Upper lobe of left lung (tissue), 4 donors: Measurements from ENCODE around the gene HSD17B4.

Experiments
- POLR2A ChIP-seq, 4 donors: fragments of 450-650 bp; IDR thresholded peaks; one replicate each; pipeline ENCODE4 v1.5.1; 2016 to 2017; ENCODE audit warnings: antibody characterized with exemption in 4 of 4, mild to moderate bottlenecking in 2 of 4
- POLR2AphosphoS5 ChIP-seq, 2 donors: sonication (generic); formaldehyde crosslinking; IDR thresholded peaks; one replicate each; pipeline ENCODE4 v1.5.1; 2017; ENCODE audit warnings: antibody characterized with exemption in 2 of 2
- TF ChIP-seq, protein P1 (sequence below), 6 experiments: fragments of 450-650 bp in 4 of 6; fragments of 200-600 bp in 2 of 6; sonication (generic) in 2 of 6; IDR thresholded peaks; one replicate each; pipeline ENCODE4 v1.5.1; 2016 to 2019; ENCODE audit warnings: antibody characterized with exemption in 6 of 6

DNA sequence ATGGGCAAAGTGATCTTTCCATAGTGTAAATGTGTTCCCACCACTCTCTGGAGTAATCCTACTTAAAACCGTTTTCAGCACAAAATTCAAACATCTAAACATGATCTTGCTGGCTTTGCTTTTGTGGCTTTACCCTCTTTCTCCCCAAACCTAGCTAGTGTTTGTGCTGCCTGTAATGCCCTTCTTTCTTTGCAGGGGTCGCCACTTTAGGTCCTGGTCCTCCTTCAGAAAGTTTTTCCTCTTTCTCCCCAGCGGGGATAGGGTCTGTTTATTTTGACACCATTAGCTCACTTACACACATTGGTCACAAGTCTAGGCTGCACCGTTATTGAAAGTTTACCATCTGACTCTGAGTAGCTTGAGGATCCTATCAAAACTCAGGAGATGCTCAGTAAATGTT is 736 bp upstream of the HSD17B4 start:
- TF ChIP-seq POLR2A (IDR thresholded peaks at IDR 0.05): no peak
- TF ChIP-seq, protein P1, sequence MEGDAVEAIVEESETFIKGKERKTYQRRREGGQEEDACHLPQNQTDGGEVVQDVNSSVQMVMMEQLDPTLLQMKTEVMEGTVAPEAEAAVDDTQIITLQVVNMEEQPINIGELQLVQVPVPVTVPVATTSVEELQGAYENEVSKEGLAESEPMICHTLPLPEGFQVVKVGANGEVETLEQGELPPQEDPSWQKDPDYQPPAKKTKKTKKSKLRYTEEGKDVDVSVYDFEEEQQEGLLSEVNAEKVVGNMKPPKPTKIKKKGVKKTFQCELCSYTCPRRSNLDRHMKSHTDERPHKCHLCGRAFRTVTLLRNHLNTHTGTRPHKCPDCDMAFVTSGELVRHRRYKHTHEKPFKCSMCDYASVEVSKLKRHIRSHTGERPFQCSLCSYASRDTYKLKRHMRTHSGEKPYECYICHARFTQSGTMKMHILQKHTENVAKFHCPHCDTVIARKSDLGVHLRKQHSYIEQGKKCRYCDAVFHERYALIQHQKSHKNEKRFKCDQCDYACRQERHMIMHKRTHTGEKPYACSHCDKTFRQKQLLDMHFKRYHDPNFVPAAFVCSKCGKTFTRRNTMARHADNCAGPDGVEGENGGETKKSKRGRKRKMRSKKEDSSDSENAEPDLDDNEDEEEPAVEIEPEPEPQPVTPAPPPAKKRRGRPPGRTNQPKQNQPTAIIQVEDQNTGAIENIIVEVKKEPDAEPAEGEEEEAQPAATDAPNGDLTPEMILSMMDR (IDR thresholded peaks at IDR 0.05): no peak
- no peak for TF ChIP-seq POLR2AphosphoS5 (IDR thresholded peaks at IDR 0.05)
